GM21390 (cell line): ENCODE measurements around the gene COL28A1.
"Not testable (repeated sequence)": the region's sequence is repeated elsewhere in the genome, so short reads cannot be mapped to it uniquely, and the experiment has no call there.

Experiments
- ATAC-seq: cut with Tn5 transposase; IDR thresholded peaks from one replicate; pipeline ENCODE4 v1.9.1; 2021; ENCODE audit not compliant: unreplicated experiment

The COL28A1 gene

GRCh38 chr7:7476381-7476780, 59.3 kb downstream of the COL28A1 start:
- no peak for ATAC-seq

GRCh38 chr7:7475601-7476000, 60.1 kb downstream of the COL28A1 start:
- ATAC-seq = no peak

GRCh38 chr7:7474436-7474835, 61.2 kb downstream of the COL28A1 start:
- ATAC-seq = no peak

GRCh38 chr7:7464991-7465765, 70.5 kb downstream of the COL28A1 start:
- ATAC-seq = not testable (repeated sequence)

- no peak for ATAC-seq
Observed at GRCh38 chr7:7454000-7454399, 81.7 kb downstream of the COL28A1 start.

GRCh38 chr7:7452652-7453051, 83.0 kb downstream of the COL28A1 start:
- no peak for ATAC-seq

GRCh38 chr7:7452119-7452518, 83.6 kb downstream of the COL28A1 start:
- no peak for ATAC-seq

- no peak for ATAC-seq
Observed at GRCh38 chr7:7449055-7449454, 86.6 kb downstream of the COL28A1 start.

GRCh38 chr7:7446616-7447015, 89.1 kb downstream of the COL28A1 start:
- no peak for ATAC-seq

GRCh38 chr7:7443806-7444350, 91.8 kb downstream of the COL28A1 start:
- no peak for ATAC-seq

GRCh38 chr7:7439564-7439963, 96.1 kb downstream of the COL28A1 start:
- ATAC-seq = no peak

GRCh38 chr7:7438851-7439250, 96.8 kb downstream of the COL28A1 start:
- no peak for ATAC-seq

GRCh38 chr7:7435978-7436377, 99.7 kb downstream of the COL28A1 start:
- ATAC-seq = no peak

GRCh38 chr7:7434329-7434728, 101.3 kb downstream of the COL28A1 start:
- ATAC-seq = no peak

GRCh38 chr7:7433811-7434210, 101.9 kb downstream of the COL28A1 start:
- ATAC-seq = no peak

GRCh38 chr7:7432979-7433378, 102.7 kb downstream of the COL28A1 start:
- no peak for ATAC-seq

GRCh38 chr7:7428806-7429205, 106.9 kb downstream of the COL28A1 start:
- no peak for ATAC-seq

- ATAC-seq = no peak
Observed at GRCh38 chr7:7427363-7427762, 108.3 kb downstream of the COL28A1 start.

GRCh38 chr7:7426676-7427075, 109.0 kb downstream of the COL28A1 start:
- ATAC-seq = no peak

- ATAC-seq = no peak
Observed at GRCh38 chr7:7425321-7425720, 110.4 kb downstream of the COL28A1 start.

- ATAC-seq = peak; percentile 86
Observed at GRCh38 chr7:7424151-7424873, 111.4 kb downstream of the COL28A1 start.

GRCh38 chr7:7422641-7423040, 113.0 kb downstream of the COL28A1 start:
- no peak for ATAC-seq
